H1 (cell line): Measurements from ENCODE around the gene ROR1. TPM values are rescaled to one million over a fixed set of nuclear protein-coding genes. Genes with fewer than 3 reads are reported as not detected.

Source experiments
- CTCF ChIA-PET: fragments of 300-600 bp; sonication (Branson Sonifier 250); formaldehyde crosslinking; loops from one replicate; lab custom pipeline; 2021; ENCODE audit not compliant: partially characterized antibody; lab: Charles Lee
- POLR2A ChIA-PET: fragments of 300-600 bp; sonication (Branson Sonifier 250); formaldehyde crosslinking; loops from one replicate; lab custom pipeline; 2021; ENCODE audit warnings: inconsistent platforms; ENCODE audit not compliant: partially characterized antibody; lab: Charles Lee
- DNase-seq, 2 experiments: peaks; one replicate each; pipeline versions ENCODE4 v3.0.0 to v3.0.0-alpha.2; 2010 to 2022; ENCODE audit warnings: low spot score in 2 of 2, low read depth in 1 of 2, mixed read lengths in 1 of 2
- FAIRE-seq: peaks from 2 replicates; lab custom pipeline; 2011; peaks lifted over from hg19 to GRCh38; lab: Jason Lieb, UNC
- H2AFZ ChIP-seq: 2 replicates; pipeline ENCODE4 v1.8.1; 2012; ENCODE audit warnings: low read length, inconsistent platforms
- H2AK5ac ChIP-seq: 2 replicates; pipeline ENCODE4 v1.6.1; 2013; ENCODE audit warnings: low read depth, low read length
- H2BK120ac ChIP-seq: replicated peaks from 2 replicates; pipeline ENCODE3; 2013; ENCODE audit warnings: low read depth, low read length, inconsistent platforms
- H2BK12ac ChIP-seq: 2 replicates; pipeline ENCODE4 v1.6.1; 2013; ENCODE audit warnings: low read depth, low read length
- H2BK15ac ChIP-seq: 2 replicates; pipeline ENCODE4 v1.6.1; 2013; ENCODE audit warnings: low read length
- H2BK20ac ChIP-seq: 2 replicates; pipeline ENCODE4 v1.6.1; 2013; ENCODE audit warnings: low read length
- H2BK5ac ChIP-seq: 2 replicates; pipeline ENCODE4 v1.6.1; 2013; ENCODE audit warnings: low read depth, low read length
- H3K14ac ChIP-seq: 2 replicates; pipeline ENCODE4 v1.6.1; 2013; ENCODE audit warnings: inconsistent platforms; ENCODE audit not compliant: insufficient read length
- H3K18ac ChIP-seq: 2 replicates; pipeline ENCODE4 v1.6.1; 2013; ENCODE audit warnings: low read length; ENCODE audit errors: extremely low read depth
- H3K23ac ChIP-seq: 2 replicates; pipeline ENCODE4 v1.6.1; 2013; ENCODE audit warnings: inconsistent platforms; ENCODE audit not compliant: insufficient read length
- H3K23me2 ChIP-seq: 2 replicates; pipeline ENCODE4 v1.6.1; 2013; ENCODE audit warnings: low read depth, low read length
- H3K27ac ChIP-seq: 2 replicates; pipeline ENCODE4 v1.6.1; 2011; ENCODE audit warnings: low read depth, low read length, inconsistent platforms
- H3K27me3 ChIP-seq, 4 experiments: replicated peaks in 1 of 4; 1 replicate in 1 of 4; 2 replicates in 3 of 4; pipeline versions ENCODE4 v1.6.1 to v1.8.1; 2011 to 2013; ENCODE audit warnings: low read length in 3 of 4, mild to moderate bottlenecking in 3 of 4, inconsistent platforms in 2 of 4, mixed read lengths in 2 of 4, moderate library complexity in 1 of 4; ENCODE audit not compliant: control insufficient read depth in 3 of 4, insufficient read depth in 3 of 4; ENCODE audit errors: extremely low read depth in 1 of 4
- H3K36me3 ChIP-seq, 4 experiments: 2 replicates each; pipeline versions ENCODE4 v1.6.1 to v1.8.1; 2011 to 2013; ENCODE audit warnings: mild to moderate bottlenecking in 4 of 4, low read length in 3 of 4, moderate library complexity in 2 of 4, control low read depth in 1 of 4, inconsistent platforms in 1 of 4; ENCODE audit not compliant: insufficient read depth in 4 of 4, control insufficient read depth in 2 of 4
- H3K4ac ChIP-seq: replicated peaks from 2 replicates; pipeline ENCODE3; 2013; ENCODE audit warnings: low read length, low read depth, mixed read lengths, inconsistent platforms; ENCODE audit not compliant: insufficient read length
- H3K4me1 ChIP-seq, 4 experiments: replicated peaks in 1 of 4; 1 replicate in 1 of 4; 2 replicates in 3 of 4; pipeline versions ENCODE4 v1.6.1 to v1.8.1; 2011 to 2013; ENCODE audit warnings: low read length in 3 of 4, inconsistent platforms in 2 of 4, mixed read lengths in 1 of 4; ENCODE audit not compliant: insufficient read depth in 4 of 4, control insufficient read depth in 3 of 4
- H3K4me2 ChIP-seq, 2 experiments: 2 replicates each; pipeline versions ENCODE4 v1.6.1 to v1.8.1; 2011 to 2013; ENCODE audit warnings: low read depth in 2 of 2, low read length in 2 of 2, control low read depth in 1 of 2, inconsistent platforms in 1 of 2, mild to moderate bottlenecking in 1 of 2; ENCODE audit not compliant: insufficient read depth in 1 of 2
- H3K4me3 ChIP-seq, 4 experiments: fragments of 200-600, 300-600 bp in 1 of 4; sonication (generic), shearing (Covaris generic), sonication (Bioruptor Twin) in 1 of 4; 2 replicates each; pipeline versions ENCODE4 v1.5.1 to v1.8.1; 2011 to 2016; ENCODE audit warnings: low read length in 4 of 4, low read depth in 3 of 4, control low read depth in 2 of 4, inconsistent platforms in 2 of 4, mild to moderate bottlenecking in 2 of 4, mixed read lengths in 1 of 4, moderate library complexity in 1 of 4; ENCODE audit not compliant: insufficient read depth in 2 of 4; ENCODE audit errors: extremely low read depth in 1 of 4
- H3K56ac ChIP-seq: replicated peaks from 2 replicates; pipeline ENCODE3; 2013; ENCODE audit warnings: low read depth, mild to moderate bottlenecking, mixed read lengths, low read length, inconsistent platforms; ENCODE audit not compliant: insufficient read length
- H3K79me1 ChIP-seq: 2 replicates; pipeline ENCODE4 v1.6.1; 2013; ENCODE audit warnings: low read depth, low read length, control low read depth
- H3K79me2 ChIP-seq, 2 experiments: 2 replicates each; pipeline versions ENCODE4 v1.6.1 to v1.8.1; 2012 to 2013; ENCODE audit warnings: low read length in 2 of 2, mild to moderate bottlenecking in 2 of 2, inconsistent platforms in 1 of 2; ENCODE audit not compliant: insufficient read depth in 2 of 2, control insufficient read depth in 1 of 2
- H3K9ac ChIP-seq, 4 experiments: replicated peaks in 1 of 4; 1 replicate in 1 of 4; 2 replicates in 3 of 4; pipeline versions ENCODE4 v1.6.1 to v1.8.1; 2011 to 2013; ENCODE audit warnings: low read depth in 3 of 4, low read length in 3 of 4, control low read depth in 2 of 4, mild to moderate bottlenecking in 2 of 4, moderate library complexity in 2 of 4, inconsistent platforms in 1 of 4; ENCODE audit errors: extremely low read depth in 1 of 4
- H3K9me3 ChIP-seq, 2 experiments: 2 replicates each; pipeline versions ENCODE4 v1.6.1 to v1.8.1; 2012 to 2013; ENCODE audit warnings: mild to moderate bottlenecking in 2 of 2, moderate library complexity in 2 of 2, control low read depth in 1 of 2, inconsistent platforms in 1 of 2, low read depth in 1 of 2, low read length in 1 of 2, mixed read lengths in 1 of 2; ENCODE audit not compliant: insufficient read depth in 2 of 2
- H4K20me1 ChIP-seq, 2 experiments: replicated peaks in 1 of 2; 2 replicates each; pipeline versions ENCODE3 to v1.8.1; 2011 to 2013; ENCODE audit warnings: inconsistent platforms in 2 of 2, low read length in 2 of 2, mild to moderate bottlenecking in 1 of 2; ENCODE audit not compliant: insufficient read depth in 2 of 2, control insufficient read depth in 1 of 2
- H4K5ac ChIP-seq: 2 replicates; pipeline ENCODE4 v1.6.1; 2013; ENCODE audit warnings: low read length, low read depth, mixed read lengths, inconsistent platforms; ENCODE audit not compliant: insufficient read length
- H4K8ac ChIP-seq: 2 replicates; pipeline ENCODE4 v1.8.0; 2013; ENCODE audit warnings: mild to moderate bottlenecking, moderate library complexity, low read length, inconsistent platforms; ENCODE audit not compliant: insufficient read depth; ENCODE audit errors: extremely low read depth
- H4K91ac ChIP-seq: replicated peaks from 2 replicates; pipeline ENCODE3; 2013; ENCODE audit warnings: low read length, mixed read lengths, inconsistent platforms; ENCODE audit not compliant: insufficient read length
- SIX5 ChIP-seq: IDR thresholded peaks from 2 replicates; pipeline ENCODE4 v1.6.1; 2011; ENCODE audit warnings: mild to moderate bottlenecking, low read depth, low read length
- WGBS, 2 experiments: shearing (Covaris generic) in 1 of 2; methylation state at CpG; one replicate each; pipeline versions ENCODE4 v1.1.6 to v1.1.7; 2013 to 2015; ENCODE audit warnings: low lambda C conversion rate in 2 of 2, mixed read lengths in 2 of 2, inconsistent platforms in 1 of 2, low coverage in 1 of 2, missing lambda C conversion rate in 1 of 2; ENCODE audit not compliant: insufficient replicate concordance in 2 of 2, insufficient coverage in 1 of 2, insufficient read length in 1 of 2; ENCODE audit errors: extremely low coverage in 1 of 2, missing lambda C conversion rate in 1 of 2; 5-methylcytosine and 5-hydroxymethylcytosine counted together
- polyA plus RNA-seq, 7 experiments: library from polyadenylated mRNA; depleted of rRNA in 3 of 7; stranded (reverse) in 5 of 7; unstranded in 2 of 7; fragments of >200 nt in 5 of 7; fragments of 200-250 nt in 2 of 7; gene quantifications; 1 replicate in 5 of 7; 2 replicates in 1 of 7; 4 replicates in 1 of 7; pipeline versions ENCODE4 v1.2.1 to v1.2.3, GENCODE V29; 2011 to 2013; ENCODE audit warnings: missing spikeins in 2 of 7, mixed read lengths in 2 of 7
- total RNA-seq: library from RNA; stranded (reverse); fragmentation: NEBNext Ultra II Directional; extraction: Animal tissue kit (Norgen Biotek cat#: 25700); gene quantifications from 2 replicates; pipeline ENCODE4 v1.2.1, GENCODE V29; 2021

Gene ROR1
- total and polyA plus RNA-seq, 2 of the 8 experiments (the other 6 are each of a cell fraction or from before 2014, with no cell fraction given): 33.6 to 73.6 TPM

- no peak overlapping the region for H2BK12ac ChIP-seq
- H2BK120ac ChIP-seq: no peak overlapping the region
- ChIA-PET POLR2A (interaction anchor here (1.4 kb wide), 1 partner anchor 12 kb away, joined by 5 read pairs; no protein-coding TSS in a partner anchor), CTCF (interaction anchor here (0.6 to 1.1 kb wide), 2 partner anchors 121 to 150 kb away, joined by 4 read pairs; no protein-coding TSS in a partner anchor)
- no peak overlapping the region for H3K4ac ChIP-seq
- H3K4me2 ChIP-seq: no peak overlapping the region
- H3K9me3 ChIP-seq: no peaks in the 10 kb centered on the region
- no peak overlapping the region for H4K8ac ChIP-seq
- no peak overlapping the region for H4K5ac ChIP-seq
- no peak overlapping the region for H3K56ac ChIP-seq
- H2AK5ac ChIP-seq: no peak overlapping the region
- no peak overlapping the region for H2BK15ac ChIP-seq
- H4K91ac ChIP-seq: no peak overlapping the region
- H3K79me1 ChIP-seq: no peaks in the 10 kb centered on the region; the same call in 1 of the 2 replicates
- no peak overlapping the region for H2AFZ ChIP-seq
- no peaks in the 10 kb centered on the region for H3K23me2 ChIP-seq
- no peak overlapping the region for H3K27ac ChIP-seq
- H3K4me1 ChIP-seq: 0 out of 7 replicates have a peak, but pooled peaks cover 0 to 3% (median 0%) of the 10 kb centered on the region in 4 experiments
- H3K79me2 ChIP-seq: peaks cover 0 to 86% of the 10 kb centered on the region in 2 experiments; a peak in 3 of 4 replicates
- H2BK5ac ChIP-seq: no peak overlapping the region
- FAIRE-seq (no peak), DNase-seq (no peak)
- no peaks in the 10 kb centered on the region for H3K27me3 ChIP-seq
- no peak overlapping the region for H3K14ac ChIP-seq
- H3K23ac ChIP-seq: no peak overlapping the region
- peaks cover 1 to 4% of the 10 kb centered on the region in 2 experiments for H4K20me1 ChIP-seq
- no peaks in the 10 kb centered on the region for H3K36me3 ChIP-seq
- H2BK20ac ChIP-seq: no peak overlapping the region
- no peak overlapping the region for H3K18ac ChIP-seq
- no peak overlapping the region for H3K9ac ChIP-seq
- 86% methylated on average over 2 of the region's 2 CpGs; no CpG with 5 or more reads in 1 of the 2 experiments for WGBS, 2 experiments
- no peak overlapping the region for H3K4me3 ChIP-seq
- TF ChIP-seq SIX5: no peak
These were observed 213.3 kb downstream of the ROR1 start for GRCh38 chr1:63987014-63987627.
